HG02571 (cell line): ENCODE data around the gene MFSD6.

Experiments used
- ATAC-seq: cut with Tn5 transposase; IDR thresholded peaks from one replicate; pipeline ENCODE4 v1.9.1; 2021; ENCODE audit warnings: mild to moderate bottlenecking, moderate library complexity; ENCODE audit not compliant: unreplicated experiment

Gene MFSD6

DNA sequence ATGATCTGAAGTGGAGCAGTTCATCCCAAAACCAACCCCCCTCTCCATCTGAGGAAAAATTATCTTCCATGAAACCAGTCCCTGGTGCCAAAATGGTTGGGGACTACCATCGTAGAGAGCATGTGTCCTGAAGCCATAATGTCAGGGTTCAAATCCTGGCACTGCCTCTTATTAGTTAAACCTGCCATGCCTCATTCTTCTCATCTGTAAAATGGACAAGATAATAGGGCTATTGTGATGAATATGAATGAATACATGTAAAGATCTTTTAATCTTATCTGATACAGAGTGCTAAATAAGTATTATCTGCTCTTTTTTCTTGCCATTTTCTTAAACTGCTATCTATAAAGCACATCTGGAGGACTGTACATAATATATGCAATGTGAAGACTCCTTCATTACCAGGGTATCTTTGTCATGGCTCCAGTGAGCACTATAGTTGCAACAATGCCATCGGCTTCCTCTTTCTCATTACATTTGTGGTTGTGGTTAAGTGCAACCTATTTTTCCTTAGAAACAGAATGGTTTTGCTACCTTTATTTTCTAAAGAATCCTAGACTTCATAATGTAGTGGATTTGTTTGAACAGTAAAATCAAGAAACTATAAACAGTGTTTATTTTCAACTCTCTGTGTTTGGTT lies 27.0 kb downstream of the MFSD6 start:
- no peak for ATAC-seq

- ATAC-seq: no peak
Observed at GRCh38 chr2:190436557-190436956, 28.4 kb downstream of the MFSD6 start.

GRCh38 chr2:190440113-190440512 lies 32.0 kb downstream of the MFSD6 start:
- ATAC-seq: no peak

- ATAC-seq: no peak
Observed at GRCh38 chr2:190441564-190441963, 33.4 kb downstream of the MFSD6 start.

DNA sequence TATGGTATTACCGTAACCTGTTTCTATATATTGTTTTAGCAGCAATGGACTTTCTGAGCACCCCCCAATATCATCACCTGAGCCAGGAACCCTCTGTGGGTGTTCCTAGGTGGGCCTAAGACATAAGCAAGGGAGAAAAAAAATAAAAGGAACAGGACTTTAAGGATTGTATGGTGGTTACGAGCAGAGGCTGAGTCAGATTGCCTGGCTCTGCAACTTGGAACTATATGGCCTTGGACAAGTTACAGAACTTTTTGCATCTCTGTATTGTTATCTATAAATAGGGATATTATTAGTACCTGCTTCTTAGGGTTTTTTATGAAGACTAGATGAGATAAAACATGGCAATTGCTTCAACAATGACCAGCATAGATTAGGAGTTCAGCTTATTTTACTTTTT lies 34.9 kb downstream of the MFSD6 start:
- no peak for ATAC-seq

GRCh38 chr2:190443778-190444481 lies 35.8 kb downstream of the MFSD6 start:
- ATAC-seq: no peak

DNA sequence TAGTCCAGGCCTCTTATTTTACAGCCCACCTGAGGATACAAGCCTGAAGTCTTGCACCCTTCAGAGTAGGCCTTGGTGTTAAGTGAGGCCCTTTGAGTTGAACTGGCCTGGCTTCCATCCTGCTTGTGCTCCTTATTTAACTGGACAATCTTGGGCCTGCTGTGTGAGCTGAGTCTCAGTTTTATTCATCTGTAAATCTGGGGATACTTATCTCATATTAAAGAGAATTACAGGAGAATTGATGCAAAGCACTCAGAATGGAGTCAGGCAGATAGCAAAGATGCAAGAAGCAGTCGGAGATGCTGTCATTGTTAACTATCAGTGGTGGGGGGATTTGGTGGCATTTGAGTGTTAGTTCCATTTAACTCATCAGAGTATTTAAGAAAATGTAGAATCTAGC lies 36.8 kb downstream of the MFSD6 start:
- ATAC-seq: no peak

DNA sequence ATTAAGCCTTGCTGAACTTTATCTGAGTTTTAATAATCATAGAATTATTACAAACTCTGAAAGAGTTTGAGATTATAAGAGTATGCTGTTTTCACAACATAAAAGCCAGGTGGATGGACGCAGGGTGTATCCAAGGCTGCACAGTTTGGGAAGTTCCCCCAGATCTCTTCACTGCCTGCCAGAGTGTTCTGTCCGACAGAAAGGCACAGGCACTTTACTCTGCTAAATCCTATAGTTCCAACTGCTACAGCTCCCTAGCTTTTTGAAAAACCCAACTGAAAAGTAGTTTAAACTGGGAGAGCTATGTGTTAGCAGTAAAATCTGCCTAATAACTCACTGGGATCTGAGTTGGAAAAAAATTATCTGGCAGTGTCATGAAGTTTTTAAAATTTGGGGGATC lies 38.0 kb downstream of the MFSD6 start:
- no peak for ATAC-seq

DNA sequence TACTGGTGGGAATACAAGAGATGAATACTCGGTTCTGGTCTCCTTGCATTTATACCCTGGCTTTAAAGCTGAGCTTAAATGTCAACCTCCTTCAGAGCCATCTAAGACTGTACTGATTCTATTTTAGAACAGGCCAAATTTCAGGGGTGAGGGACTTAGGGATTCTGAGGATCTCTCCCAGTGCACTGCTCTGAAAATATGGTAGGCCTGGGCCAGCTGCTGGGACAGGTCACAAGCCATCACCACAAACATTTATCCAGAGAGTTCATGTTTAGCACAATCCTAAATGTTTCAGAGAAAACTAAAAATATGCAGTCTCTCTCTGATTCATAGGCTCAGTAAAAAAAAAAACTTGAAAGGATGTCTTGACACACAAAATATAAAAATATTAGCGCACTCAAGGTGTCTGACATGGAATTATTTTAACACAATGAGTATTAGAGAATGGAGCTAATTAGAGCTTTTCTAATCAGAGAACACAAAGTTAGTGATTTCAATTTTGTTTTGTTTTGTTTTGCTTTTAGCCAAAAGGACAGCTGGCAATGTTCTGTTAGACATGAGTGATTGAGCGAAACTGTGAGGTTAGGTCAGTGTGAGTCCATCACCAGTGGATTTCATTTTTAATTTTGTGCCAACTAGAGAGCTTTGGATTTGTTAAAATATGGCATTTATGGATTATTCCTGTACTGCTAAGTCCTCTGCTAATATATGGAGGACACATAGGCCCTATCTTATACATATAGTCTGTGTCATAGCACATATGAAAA lies 38.8 kb downstream of the MFSD6 start:
- no peak for ATAC-seq

GRCh38 chr2:190447766-190448165 lies 39.6 kb downstream of the MFSD6 start:
- no peak for ATAC-seq

DNA sequence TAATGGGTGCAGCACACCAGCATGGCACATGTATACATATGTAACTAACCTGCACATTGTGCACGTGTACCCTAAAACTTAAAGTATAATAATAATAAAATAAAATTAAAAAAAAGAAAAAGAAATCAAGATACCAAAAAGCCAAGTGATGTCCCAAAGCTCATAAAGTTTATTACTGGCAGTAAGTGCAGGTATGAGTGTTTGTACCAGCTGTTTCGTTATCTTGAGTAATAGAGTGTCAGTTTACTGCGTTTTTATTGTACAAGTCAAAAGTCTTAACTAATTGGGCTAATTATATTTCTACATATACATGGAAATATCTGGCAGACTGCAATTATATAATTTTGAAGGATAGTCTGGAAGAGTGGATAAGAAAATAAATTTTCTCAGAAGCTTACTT lies 41.8 kb downstream of the MFSD6 start:
- no peak for ATAC-seq

DNA sequence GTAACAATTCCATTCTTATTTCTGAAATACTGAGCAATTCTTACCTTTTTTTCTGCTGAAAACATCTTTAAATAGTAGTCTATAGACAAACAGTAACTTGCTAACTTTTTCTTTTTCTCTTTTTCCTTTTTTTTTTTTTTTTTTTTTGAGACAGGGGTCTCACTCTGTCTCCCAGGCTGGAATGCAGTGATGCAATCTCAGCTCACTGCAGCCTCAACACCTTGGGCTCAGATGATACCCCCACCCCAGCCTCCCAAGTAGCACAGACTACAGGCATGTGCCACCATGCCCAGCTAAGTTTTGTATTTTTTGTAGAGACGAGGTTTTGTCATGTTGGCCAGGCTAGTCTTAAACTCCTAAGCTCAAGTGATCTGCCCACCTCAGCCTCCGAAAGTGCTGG lies 42.2 kb downstream of the MFSD6 start:
- no peak for ATAC-seq

GRCh38 chr2:190451561-190452176 lies 43.5 kb downstream of the MFSD6 start:
- ATAC-seq: no peak

DNA sequence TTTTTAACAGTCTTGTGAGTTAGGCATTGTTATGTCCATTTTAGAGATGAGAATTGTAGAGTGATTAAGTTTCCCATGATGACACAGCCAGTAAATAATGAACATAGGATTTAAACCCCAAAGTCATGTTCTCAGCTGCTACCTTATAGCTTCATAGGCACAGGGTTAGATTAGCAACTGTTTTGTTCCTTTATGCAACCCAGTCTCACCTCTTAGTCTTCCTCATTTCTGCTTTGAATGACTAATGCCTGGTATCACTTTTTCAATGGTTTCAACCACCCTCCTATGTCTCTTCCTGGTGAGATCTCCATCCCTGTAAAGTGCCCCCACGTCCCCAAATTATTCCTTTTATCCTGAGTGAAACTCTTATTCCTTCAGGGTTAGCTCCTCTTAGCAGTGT lies 44.3 kb downstream of the MFSD6 start:
- ATAC-seq: no peak

- ATAC-seq: no peak
Observed at GRCh38 chr2:190454795-190455194, 46.6 kb downstream of the MFSD6 start.

DNA sequence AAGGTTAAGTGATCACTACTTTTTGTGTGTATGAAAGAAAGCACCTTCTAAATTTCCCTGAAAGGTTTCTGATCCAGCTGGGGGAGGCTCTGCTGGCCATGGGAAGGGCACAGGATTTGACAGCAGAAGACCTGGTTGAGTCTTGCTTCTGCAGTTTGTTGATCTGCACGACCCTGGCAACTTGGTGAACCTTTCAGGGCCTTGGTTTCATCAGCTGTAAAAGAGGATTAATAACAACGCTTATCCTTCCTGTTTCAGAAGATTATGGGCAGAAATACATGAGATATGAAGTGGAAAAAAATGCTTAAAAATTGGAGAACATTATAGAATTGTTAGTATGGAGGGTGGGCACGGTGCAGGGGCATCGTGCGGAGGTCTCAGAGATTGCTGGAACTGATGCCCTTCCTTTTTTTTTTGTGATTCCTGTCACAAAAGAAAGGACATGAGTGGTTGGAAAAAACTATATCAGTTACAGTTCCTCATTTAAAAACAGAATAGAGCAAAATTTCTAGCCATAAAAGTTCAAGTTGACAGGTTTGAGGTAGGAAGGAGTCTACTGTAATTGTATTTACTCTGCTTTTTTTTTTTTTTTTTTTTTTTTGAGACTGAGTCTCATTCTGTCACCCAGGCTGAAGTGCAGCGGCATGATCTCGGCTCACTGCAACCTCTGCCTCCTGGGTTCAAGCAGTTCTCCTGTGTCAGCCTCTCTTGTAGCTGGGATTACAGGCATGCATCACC lies 47.4 kb downstream of the MFSD6 start:
- no peak for ATAC-seq

DNA sequence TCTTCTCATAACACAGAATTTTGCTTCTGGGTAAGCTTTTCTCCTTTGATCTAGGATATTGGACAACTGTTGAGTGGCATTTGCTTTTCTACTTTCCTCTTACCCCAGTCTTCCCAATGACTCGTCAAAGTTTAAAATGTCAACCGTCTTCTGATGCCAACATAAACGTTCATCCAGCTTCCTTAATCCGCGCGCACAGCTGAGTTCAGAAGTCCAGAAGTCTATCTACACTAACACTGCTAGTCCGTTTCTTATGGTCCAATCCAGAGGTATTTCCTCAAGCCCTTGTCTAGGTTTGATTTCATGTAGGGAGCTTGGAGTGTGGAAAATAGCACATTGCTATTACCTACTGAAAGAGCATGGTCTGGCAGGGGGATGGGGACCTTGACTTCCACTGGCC lies 48.7 kb downstream of the MFSD6 start:
- ATAC-seq: no peak

DNA sequence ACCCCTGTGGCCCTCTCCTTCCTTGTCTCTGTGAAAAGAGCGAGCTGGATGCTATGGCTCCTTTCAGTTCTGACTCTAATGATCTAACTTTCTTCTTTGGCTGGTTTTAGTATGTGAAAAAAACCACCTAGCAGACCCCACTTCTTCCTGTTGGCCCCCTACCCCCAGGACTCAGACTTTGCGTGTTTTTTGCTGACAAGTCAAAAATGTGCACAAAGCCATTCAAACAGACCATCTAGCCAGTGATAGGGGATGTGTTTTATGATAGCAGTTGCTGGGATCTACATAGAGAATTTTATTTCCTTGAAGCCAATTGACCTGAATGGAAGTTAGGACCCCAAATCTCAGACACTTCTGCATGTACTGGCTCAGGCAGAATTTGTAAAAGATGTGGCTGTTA lies 49.1 kb downstream of the MFSD6 start:
- ATAC-seq: no peak

- no peak for ATAC-seq
Observed at GRCh38 chr2:190458352-190459107, 50.4 kb downstream of the MFSD6 start.

DNA sequence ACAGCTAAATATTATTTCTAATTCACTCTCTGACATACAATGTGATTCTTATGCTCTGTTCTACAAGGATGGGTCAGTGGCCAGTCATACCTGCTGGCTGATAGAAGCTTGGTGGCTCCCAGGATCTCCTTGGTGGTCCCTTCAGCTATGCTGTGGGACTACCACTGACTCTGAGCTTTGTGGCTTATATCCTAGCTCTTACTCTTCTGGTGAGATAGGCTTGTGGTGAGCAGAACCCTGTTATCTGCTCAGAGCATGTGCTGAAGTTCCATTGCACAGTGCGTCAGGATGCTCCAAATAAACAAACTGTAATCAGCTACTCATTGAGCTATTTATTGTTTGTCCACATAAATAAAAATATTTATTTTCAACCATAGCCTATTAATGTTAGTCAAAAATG lies 51.7 kb downstream of the MFSD6 start:
- ATAC-seq: no peak
